ENCODE measurements around the gene CARMIL3.

The CARMIL3 gene

DNA sequence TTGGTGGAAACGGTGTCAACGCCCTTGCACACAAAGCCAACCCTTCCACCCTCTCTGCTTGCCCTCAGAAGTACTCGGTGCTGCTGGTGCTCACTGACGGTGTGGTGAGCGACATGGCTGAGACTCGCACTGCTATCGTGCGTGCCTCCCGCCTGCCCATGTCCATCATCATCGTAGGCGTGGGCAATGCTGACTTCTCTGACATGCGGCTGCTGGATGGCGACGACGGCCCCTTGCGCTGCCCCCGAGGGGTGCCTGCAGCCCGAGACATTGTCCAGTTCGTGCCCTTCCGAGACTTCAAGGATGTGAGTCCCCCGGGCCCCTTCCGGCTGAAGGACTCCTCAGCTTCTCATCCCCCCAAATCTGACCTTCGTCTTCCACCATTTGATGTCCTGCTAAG, 25.3 kb downstream of the CARMIL3 start:
- no peak for DNase-seq

DNA sequence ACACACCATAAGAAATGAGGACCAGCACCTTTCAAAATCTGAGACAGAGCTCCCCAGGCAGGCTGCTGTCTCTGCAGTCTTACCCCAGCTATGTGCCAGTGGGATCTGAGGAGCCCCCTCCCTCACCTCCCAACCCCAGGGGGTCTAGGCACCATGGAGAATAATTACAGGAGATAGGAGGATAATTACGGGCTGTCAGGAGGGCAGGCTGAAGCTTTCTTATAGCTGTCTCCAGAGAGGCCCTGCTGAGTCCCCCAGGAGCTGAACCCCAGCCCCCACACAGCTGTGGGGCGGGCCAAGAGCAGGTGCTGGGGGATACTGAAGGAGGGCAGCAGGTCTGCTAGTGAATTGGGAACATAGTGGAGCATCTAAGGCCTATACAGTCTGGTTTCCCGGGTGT, 26.3 kb downstream of the CARMIL3 start:
- no peak for DNase-seq

DNA sequence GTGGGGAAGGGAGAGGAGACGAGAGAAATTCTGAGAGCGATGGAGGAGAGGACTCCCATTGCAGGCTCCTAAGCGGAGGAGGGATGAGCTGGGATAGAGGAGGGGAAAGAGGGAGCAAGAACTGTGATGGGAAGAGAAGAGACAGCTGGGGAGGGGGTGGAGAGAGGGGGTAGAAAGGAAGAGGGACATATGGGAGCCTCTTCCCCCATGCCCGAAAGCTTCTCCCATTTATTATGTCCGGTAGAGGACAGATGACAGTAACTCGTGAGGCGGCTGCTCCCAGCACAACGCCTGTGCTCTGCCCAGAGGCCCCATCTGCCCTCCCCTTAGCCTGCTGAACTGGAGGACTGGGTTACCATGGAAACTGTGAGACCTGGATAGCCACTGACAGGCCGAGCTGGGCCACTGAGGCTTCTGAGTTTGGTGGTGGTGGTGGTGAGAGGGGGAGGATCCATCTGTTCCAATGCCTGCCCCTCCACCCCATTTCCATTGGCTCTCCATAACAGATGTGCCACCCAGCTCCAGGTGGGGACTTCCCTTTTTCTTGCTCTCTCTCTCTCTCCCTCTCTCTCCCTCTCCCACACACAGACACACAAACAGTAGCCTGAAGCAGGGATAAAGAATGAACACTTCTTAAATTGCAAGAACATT, 27.8 kb downstream of the CARMIL3 start:
- no peak for DNase-seq

DNA sequence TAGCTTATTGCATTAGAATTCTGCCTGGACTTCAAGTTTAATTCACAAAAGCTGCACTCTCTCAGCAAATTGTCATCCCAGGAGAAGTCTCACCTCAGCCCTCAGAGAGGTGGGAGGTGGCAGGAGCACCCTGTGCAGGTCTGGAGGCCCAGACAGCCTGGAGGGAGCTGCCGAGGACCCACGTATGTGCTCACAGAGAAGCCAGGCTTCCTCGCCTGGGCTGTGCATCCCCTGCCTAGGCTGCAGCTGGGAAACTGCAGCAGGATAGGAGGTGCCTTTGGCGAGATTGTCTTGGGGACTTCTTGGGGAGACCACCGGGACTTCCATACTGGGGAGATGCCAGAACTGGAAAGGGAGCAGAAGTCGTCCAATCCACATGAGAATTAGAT, 28.3 kb downstream of the CARMIL3 start:
- no peak for DNase-seq

DNA sequence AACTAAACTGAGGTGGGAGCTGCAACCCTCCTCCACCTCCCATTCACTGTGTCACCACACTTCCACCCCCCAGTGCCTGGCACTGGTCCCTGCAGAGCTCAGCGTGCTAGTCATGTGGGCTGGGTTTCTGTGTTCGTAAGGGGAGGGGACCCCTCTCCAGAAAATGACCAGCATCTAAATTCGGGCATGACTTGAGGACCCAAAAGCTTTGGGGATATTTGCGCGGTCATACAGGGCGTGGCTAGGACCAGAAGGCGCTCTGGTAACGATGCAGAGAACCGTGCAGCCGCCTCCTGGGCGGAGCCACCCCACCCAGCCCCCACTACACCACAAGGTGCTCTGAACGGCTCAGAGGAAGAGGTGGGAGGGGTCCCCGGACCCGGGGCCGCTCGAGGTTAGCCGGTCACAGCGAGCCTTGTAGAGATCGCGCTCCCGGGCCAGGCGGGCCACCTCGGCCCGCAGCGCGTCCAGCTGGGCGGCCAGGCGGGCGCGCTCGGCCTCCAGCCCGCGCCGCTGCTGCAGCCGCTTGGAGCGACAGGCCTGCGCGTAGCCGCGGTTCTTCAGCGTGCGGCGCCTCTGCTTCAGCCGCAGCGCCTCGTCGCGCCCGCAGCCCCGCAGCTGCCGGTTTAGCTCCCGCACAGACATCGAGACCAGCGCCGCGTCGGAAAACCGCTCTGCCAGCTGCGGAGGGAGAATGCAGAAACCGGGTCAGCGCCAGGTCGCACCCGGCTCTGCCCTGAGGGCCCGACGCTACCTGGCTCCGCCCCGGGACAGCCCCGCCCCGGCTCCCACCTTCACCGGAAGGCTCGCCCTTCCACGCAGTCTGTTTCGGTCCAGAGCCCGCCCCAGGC, 29.3 kb downstream of the CARMIL3 start:
- DNase-seq, result no peak

DNA sequence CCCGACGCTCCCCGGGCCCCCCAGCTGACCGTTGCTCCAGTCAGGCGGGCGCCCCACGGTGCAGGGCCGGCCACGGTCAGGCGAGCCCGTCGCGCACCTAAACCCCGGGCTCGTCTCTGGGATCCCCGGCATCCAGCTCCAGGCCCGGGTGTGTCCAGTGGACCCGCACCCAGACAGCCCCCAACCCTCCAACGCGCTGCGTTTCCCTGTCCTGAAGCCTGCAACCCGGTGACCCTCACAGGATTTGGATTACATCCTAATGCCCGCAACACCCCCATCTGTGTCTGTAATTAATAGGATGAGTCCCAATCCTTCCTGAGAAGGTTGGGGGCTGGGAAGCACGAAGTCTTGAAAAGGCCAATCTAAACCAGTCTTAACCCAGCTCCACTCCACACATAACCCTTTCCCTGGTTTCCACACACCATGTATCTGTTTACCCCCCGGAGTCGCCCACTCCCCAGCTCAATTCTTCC, 30.0 kb downstream of the CARMIL3 start:
- DNase-seq, result no peak

DNA sequence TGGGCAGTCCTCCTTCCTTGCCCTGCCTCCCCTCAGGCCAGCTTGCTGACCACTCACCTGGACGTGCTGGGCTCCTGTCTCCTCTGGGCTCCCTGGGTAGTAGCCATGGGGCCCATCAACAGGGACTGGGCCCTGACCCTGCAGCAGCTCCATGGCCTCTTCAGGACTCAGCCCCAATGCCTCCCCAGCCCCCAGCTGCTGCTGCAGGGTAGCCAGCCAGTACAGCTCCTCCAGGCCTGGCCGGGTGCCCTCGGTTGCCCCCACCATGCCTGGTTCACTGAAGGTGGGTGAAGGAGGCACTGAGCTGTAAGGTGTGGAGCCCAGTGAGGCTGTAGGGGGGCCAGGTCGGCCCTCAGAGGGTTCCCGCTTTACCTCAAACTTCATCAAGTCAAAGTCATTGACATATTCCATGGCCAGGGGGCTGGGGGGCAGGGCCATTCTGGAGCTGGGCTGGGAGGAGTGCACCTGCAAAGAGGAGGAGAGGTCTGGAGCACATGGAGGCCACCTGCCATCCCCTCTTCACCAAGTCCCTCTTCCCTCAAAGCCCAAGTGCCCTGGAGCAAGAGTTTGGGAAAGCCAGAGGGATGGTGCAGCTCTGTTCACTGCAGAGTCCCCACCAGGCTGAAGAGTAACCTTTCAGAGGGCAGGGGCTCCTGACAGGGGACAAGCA, 30.7 kb downstream of the CARMIL3 start:
- DNase-seq, result no peak

DNA sequence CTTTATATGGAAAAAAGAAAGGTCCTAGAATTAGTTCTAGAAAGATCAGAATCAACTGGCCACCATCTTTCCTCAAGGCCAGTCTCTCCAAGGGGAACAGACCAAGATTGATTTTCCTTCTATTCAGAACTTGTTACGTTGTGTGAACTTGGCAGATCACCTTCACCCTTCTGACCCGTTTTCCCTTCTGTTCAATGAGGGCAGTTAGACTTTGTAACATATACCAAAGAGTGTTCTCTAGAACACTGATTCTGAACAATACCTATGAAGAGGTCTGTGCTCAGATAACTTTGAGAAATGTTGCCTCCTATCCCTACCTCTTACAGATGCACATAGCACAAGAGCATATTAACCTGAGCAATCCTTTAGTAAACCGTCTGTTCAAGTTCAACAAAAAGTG, 31.7 kb downstream of the CARMIL3 start:
- DNase-seq, result no peak

DNA sequence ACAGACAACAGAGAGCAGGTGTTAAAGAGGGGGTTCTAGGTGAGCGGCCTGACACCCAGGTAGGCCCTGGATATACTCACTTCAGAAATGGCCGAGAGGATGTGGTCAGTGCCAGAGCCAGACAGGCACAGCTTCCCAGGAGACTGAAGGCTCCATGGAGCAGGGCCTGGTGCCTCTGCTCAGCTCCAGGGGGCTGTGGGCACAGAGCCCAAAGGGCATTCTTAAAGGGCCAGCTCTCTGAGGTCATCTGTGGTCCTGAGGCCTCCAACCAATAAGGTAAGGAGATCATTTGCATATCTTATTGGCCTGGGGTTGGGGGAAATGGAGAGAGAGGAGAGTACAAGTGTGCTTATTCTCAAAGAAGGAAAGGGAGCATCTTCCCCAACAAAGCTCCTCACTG, 32.6 kb downstream of the CARMIL3 start:
- DNase-seq, result no peak

DNA sequence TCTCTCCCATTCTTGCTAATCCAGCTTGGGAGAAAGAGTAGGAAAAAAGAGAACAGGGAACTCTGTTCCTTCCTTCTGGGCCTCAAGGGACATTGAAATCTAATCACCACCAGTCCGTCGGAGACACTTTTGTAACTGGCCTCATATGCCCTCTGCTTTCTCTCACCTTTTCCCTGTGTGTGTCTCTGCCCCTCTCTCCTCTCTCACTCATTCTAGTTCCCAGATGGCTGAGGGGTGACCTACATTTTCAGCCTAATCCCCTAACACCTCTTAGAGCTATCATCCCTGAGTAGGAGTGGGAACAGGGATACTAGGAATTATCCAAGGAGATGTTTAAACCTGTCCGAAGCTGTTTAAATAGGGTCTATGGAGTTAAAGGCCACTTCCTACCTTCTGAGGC, 33.4 kb downstream of the CARMIL3 start:
- DNase-seq, result no peak

DNA sequence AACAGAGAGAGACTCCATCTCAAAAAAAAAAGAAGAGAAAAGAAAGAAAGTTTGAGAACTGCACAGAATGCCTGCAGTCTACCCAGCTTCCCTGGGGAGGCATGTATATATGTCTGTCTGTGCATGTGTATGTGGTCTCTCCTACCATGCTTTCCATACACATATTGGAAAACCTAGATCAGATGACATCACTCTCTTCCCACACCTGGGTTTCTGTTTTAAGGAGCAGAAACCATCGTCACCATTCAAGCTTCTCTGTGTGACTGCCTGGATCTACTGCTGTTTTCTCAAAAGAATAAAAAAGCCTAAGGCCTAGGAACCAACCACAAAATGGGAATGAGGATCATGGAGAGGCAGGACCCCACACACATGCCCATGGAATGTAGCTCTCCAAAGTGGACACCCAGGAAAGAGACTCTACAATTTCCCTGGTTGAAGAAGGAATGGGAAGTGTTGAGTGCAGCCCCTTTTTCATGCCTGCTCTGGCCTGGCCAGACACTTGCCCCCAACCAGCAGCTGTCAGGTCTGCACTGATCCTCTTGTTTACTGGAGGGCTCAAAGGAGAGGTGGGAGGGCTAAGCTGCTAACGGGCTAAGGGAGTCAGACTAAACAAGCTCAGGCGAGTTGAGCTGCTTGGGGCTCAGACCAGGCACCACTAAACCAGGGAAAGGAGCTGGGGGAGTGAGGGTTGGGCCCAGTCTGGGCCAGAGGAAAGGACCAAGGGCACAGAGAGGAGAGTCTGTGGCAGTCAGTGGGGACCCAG, 34.6 kb downstream of the CARMIL3 start:
- no peak for DNase-seq

DNA sequence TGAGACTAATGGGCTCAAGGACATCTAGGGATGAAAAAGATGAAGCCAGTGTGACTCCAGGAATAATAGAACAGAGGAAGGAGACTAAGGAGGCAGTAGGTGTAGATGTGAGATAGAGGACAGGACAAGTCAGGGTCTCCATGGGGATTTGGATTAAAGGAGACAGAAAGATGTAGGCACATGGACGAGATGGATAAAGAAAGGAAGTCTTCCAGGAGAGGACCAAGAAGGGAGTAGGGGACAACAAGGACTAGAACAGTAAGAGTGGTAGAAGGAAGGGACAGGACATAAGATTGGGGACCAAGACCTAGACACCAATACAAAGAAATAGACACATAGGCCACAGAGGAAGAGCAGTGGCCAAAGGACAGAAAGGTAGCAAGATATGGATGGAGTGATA, 35.2 kb downstream of the CARMIL3 start:
- no peak for DNase-seq

DNA sequence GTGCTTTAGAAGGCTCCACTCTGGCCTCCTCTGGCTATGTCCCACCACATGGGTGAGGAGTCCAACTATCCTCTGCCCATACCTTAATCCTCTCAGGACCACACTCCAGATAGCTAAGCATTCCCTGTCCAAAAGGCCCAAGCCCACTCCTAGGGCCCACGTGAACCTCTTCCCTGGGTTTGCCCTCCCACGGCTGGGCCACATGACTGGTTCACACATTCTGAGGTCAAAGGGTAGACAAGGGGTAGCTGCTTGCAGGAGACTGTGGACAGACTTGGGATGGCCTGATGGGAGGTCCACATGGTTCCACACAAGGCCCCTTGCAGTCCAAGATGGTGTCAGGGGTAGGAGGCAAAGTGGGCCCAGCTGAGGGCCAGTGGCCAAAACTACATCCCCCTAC, 36.3 kb downstream of the CARMIL3 start:
- DNase-seq, result no peak

DNA sequence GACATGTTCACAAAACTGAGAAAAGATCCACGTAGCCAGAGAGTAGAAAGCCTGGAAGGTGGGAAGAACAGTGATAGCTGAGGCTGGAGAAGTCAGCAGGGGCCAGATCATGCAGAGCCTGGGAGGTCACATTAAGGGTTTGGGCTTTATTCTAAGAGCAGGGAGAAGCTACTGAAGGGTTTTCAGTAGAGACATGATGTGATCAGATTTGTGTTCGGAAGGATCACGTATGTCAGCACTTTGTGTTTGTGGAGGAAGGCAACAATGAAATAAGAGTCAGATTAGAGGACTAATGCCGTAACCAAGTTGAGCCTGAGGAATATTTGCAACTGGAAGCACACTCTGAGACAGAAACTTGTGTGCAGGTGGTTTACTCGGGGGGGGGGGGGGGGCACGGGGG, 38.1 kb downstream of the CARMIL3 start:
- DNase-seq, result no peak

DNA sequence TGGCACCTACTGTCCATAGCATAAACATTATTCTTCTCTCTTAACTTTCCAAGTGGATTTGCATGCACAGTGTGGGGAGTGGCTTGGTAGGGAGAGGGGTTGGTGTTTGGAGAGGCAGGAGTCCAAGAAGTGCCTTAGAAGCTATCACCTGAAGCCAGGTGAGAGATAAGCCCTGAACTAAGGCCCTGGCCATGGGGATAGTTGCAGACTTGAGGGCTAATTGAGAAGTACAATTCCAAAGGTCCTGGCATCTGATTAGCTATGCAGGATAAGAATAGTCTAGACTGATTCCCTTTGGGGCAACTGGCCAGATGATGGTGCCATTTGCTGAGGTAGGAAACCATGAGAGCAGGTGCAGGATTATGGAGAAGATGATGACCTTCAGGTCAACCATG, 40.3 kb downstream of the CARMIL3 start:
- DNase-seq, result no peak

DNA sequence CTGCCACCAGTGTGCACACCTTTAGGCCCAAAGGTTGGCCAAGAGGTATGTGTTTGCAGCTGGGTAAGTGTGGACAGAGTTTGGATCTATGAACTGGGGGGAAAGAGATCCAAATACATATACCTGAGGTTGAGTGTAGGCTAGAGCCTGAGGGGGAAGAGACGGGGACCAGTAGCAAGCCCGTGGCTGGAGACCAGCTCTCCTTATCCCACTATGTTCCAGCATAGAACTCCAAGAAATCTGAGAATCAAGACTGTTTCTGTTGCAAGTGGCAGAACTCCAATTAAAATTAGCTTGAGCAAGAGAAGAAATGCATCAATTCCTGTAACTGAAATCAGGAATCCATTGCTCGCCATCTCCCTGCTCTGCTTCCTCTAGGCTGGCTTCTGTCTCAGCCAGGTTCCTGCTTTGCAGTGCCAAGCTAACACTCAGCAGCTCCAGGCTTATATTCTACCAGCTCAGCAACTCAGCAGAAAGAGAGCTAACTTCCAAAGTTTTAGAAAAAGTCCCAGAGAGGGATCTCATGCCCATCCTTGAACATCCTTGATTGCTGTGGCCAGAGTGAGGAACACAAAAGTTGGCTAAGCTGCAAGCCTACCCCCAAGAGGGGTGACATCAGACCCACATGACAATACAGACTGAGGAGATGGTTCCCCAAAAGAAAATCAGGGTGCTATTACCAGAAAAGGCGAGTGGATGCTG, 40.8 kb downstream of the CARMIL3 start:
- DNase-seq, result no peak

DNA sequence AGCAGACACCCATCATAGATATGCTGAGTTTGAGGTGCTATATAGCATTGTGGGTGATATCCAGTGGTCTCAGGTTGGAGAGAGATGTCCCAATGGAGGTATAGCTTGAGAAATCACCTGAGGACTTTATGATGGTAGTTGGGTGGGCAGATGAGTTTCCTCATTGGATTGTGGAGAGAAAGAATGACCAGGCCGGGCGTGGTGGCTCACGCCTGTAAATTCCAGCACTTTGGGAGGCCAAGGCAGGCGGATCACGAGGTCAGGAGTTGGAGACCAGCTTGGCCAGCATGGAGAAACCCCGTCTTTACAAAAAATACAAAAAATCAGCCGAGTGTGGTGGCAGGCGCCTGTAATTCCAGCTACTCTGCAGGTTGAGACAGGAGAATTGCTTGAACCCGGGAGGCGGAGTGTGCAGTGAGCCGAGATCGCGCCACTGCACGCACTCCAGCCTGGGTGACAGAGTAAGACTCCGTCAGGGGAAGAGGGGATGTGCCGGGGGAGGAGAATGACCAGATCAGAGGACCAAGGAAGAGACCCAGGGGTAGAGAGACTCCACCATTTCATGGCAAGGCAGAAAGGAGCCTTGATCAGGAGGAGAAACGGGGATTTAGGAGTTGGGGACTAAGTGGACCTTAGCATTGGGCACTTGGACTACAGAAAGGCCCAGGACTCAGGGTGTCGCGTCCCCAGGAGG, 41.5 kb downstream of the CARMIL3 start:
- DNase-seq, result no peak

DNA sequence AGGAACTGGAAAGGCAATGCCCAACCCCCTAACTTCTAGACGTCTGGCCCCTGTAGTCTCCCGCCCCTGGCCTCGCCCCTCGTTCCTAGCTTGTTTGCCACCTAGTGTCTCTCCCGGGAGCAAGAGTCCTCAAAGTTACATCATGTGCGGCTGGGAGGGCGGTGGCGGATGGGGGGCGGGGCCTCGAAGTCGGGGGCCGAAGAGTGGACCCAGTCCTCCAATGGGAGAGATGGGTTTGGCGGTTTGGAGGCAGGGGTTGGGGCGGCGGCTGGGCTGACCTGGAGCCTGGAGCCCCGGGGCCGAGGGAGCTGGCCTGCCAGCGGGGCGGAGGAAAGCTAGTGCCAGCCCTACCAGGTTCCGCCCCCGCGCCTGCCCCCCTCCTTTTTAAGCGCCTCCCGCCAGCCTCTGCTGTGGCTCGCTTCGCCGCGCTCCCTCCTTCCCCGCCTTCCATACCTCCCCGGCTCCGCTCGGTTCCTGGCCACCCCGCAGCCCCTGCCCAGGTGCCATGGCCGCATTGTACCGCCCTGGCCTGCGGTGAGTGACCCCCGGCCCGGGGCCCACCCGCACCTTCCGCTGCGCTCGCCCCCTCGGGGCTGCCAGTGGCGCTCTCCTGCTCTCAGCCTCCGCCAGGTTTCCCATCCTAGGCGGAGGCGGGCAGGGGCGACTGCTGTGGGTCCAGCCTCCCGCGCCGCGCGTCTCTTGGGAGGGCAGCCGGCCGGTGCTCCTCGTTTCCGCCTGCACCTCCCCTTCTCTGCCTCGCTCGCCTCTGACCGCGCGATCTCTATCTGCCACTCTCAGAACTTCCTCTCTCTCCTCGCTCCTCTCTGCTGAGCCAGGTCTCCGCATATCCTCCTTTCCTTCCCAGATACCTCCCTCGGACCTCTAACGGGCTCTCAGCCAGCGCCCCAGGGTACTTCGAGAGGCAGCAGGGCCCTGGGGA, 42.4 kb downstream of the CARMIL3 start, which contains the start of gene PCK2:
TSS of gene PCK2 (plus strand) at position 411 of the 940 bp plus-strand sequence. CDS start at position 506, 95 bp downstream.
- peak; percentile 98 for DNase-seq

DNA sequence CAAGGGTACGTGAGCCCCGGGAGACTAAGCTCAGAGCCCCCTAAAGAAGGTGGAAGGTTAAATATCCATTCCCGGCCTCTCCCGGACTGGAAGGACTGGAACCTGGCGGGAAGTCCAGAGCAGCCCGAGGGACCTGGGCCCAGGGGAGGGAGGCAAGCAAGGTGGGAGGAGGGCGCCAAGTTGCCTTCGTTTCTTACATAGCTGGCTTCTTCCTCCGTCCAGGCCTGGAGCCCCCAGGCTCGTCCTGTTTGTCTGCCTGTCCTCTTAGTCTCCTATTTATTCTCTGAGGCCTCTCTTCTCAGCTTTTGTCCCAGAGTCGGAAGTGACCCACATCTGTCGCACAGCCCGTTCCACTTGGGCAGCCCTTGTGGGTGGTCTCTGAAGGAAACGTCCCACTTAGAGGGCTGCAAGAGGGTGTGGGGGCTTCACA, 43.0 kb downstream of the CARMIL3 start:
- DNase-seq, result no peak

DNA sequence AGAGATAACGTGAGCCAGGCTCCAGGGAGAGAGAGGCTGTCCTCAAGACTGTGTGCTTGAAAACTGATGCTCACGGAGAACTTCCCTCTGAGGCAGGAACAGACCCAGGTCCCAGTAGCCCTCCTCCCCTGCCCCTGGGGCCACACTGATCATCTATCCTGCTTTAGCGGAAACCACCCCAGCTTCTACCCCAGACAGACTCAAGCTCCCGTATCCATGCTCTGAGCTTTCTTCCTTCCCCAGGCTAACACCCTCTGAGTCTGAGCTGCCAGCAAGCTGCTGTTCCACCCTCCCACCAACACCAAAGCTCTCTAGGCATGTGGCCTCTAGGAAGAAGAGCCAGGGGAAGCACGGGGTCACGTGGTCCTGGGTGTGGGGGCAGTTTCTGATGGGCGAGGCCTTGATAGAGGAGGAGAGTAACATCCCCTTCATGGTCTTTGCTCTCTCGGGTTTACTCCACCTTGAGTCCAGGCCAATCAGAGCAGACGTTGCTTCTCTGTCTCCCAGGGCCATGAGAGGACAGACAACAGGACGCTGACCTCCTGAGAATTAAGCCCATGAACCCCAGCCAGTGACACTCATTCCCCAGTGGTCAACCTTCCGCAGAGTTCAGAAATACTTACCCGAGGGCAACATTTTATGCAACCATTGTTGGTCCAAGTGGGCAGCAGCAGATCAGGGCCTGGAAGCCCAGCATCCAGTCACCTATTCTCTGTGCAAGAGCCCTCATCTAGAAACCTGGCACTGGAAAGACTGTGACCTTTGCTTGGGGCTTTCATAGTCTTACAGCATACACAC, 43.7 kb downstream of the CARMIL3 start:
- peak; percentile 61 for DNase-seq
